ENCODE data around the gene USP24.

DNA sequence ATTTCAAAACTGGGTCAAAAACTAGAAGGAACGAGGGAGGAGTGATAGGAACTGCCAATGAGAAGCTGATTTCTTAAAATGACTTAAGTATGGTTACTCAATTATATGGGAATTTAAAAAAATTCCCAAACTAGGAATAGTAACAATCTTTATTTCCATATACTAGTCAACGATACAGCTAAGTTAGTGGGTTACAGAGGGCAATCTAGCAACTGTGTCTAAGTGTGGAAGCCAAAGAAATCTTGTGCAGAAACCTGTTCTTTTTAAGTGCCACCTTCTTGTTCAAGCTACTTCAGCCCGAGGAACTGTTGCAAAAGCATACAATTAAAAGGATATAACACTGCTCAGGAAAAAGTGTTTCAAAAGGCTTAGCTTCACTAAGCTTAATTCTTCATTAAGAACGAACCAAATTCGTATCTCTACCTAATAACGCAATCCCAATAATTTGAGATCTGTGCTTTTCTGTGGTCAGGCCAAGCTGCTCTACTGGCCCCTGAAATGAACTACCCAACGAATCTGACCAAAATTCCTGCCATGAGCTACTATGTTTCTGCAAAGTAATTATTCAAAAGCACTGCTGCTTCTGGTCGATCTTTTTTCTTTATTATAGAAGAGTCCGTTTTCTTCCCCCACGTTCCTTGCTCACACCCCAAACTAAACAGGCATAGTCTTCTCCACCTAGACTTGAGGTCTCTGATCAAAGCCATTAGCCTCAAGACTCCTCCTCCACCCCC is 1.8 kb downstream of the USP24 start:
- TF ChIP-seq SMC3 (conservative IDR thresholded peaks at IDR 0.05; ENCODE audit: poor library complexity) (no peak), POLR2AphosphoS5 (IDR thresholded peaks at IDR 0.05) (no peak), EP300 (conservative IDR thresholded peaks at IDR 0.05; ENCODE audit: poor library complexity, severe bottlenecking) (no peak), RAD21 (conservative IDR thresholded peaks at IDR 0.05) (no peak), EZH2 (IDR thresholded peaks at IDR 0.05; ENCODE audit: borderline replicate concordance, insufficient read depth, low read length, poor library complexity, severe bottlenecking) (no peak), TAF1 (IDR thresholded peaks at IDR 0.05; ENCODE audit: low read depth) (no peak), MXI1 (conservative IDR thresholded peaks at IDR 0.05; ENCODE audit: poor library complexity, severe bottlenecking) (no peak)
- TF ChIP-seq, protein P1, sequence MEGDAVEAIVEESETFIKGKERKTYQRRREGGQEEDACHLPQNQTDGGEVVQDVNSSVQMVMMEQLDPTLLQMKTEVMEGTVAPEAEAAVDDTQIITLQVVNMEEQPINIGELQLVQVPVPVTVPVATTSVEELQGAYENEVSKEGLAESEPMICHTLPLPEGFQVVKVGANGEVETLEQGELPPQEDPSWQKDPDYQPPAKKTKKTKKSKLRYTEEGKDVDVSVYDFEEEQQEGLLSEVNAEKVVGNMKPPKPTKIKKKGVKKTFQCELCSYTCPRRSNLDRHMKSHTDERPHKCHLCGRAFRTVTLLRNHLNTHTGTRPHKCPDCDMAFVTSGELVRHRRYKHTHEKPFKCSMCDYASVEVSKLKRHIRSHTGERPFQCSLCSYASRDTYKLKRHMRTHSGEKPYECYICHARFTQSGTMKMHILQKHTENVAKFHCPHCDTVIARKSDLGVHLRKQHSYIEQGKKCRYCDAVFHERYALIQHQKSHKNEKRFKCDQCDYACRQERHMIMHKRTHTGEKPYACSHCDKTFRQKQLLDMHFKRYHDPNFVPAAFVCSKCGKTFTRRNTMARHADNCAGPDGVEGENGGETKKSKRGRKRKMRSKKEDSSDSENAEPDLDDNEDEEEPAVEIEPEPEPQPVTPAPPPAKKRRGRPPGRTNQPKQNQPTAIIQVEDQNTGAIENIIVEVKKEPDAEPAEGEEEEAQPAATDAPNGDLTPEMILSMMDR (IDR thresholded peaks at IDR 0.05; ENCODE audit: poor library complexity, severe bottlenecking) = no peak
- TF ChIP-seq, protein P2, sequence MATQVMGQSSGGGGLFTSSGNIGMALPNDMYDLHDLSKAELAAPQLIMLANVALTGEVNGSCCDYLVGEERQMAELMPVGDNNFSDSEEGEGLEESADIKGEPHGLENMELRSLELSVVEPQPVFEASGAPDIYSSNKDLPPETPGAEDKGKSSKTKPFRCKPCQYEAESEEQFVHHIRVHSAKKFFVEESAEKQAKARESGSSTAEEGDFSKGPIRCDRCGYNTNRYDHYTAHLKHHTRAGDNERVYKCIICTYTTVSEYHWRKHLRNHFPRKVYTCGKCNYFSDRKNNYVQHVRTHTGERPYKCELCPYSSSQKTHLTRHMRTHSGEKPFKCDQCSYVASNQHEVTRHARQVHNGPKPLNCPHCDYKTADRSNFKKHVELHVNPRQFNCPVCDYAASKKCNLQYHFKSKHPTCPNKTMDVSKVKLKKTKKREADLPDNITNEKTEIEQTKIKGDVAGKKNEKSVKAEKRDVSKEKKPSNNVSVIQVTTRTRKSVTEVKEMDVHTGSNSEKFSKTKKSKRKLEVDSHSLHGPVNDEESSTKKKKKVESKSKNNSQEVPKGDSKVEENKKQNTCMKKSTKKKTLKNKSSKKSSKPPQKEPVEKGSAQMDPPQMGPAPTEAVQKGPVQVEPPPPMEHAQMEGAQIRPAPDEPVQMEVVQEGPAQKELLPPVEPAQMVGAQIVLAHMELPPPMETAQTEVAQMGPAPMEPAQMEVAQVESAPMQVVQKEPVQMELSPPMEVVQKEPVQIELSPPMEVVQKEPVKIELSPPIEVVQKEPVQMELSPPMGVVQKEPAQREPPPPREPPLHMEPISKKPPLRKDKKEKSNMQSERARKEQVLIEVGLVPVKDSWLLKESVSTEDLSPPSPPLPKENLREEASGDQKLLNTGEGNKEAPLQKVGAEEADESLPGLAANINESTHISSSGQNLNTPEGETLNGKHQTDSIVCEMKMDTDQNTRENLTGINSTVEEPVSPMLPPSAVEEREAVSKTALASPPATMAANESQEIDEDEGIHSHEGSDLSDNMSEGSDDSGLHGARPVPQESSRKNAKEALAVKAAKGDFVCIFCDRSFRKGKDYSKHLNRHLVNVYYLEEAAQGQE (IDR thresholded peaks at IDR 0.05; ENCODE audit: borderline replicate concordance) = no peak

All from neural cell (in vitro differentiated cells).